ENCODE data around the gene ZBTB49.

The ZBTB49 gene

GRCh38 chr4:4289597-4289940 is 482 bp upstream of the ZBTB49 start:
- peak overlapping the region; percentile 92 for H3K4me3 ChIP-seq (ENCODE audit: low read length, poor library complexity, severe bottlenecking)
- H4K20me1 ChIP-seq (ENCODE audit: insufficient read depth, low read length, poor library complexity, severe bottlenecking) = peaks cover 14% of the 10 kb centered on the region
- peaks cover 58% of the 10 kb centered on the region for H3K4me1 ChIP-seq (ENCODE audit: insufficient read depth, low read length, poor library complexity, severe bottlenecking)
- peak overlapping the region; percentile 86 for H3K9ac ChIP-seq (ENCODE audit: low read depth, low read length, poor library complexity, severe bottlenecking)
- no peaks in the 10 kb centered on the region for H3K9me2 ChIP-seq (replicated peaks; ENCODE audit: low read depth, low read length)
- peak overlapping the region; percentile 80 for H2AFZ ChIP-seq (ENCODE audit: low read length)
- H3K36me3 ChIP-seq (ENCODE audit: insufficient read depth, low read length) = no peaks in the 10 kb centered on the region
- H3F3A ChIP-seq (ENCODE audit: low read depth) = no peaks in the 10 kb centered on the region
- no peaks in the 10 kb centered on the region for H3K9me3 ChIP-seq (ENCODE audit: insufficient read depth, low read depth, low read length)
- TF ChIP-seq EZH2phosphoT487 (IDR thresholded peaks at IDR 0.05; ENCODE audit: borderline replicate concordance) = no peak
- TF ChIP-seq, protein P1, sequence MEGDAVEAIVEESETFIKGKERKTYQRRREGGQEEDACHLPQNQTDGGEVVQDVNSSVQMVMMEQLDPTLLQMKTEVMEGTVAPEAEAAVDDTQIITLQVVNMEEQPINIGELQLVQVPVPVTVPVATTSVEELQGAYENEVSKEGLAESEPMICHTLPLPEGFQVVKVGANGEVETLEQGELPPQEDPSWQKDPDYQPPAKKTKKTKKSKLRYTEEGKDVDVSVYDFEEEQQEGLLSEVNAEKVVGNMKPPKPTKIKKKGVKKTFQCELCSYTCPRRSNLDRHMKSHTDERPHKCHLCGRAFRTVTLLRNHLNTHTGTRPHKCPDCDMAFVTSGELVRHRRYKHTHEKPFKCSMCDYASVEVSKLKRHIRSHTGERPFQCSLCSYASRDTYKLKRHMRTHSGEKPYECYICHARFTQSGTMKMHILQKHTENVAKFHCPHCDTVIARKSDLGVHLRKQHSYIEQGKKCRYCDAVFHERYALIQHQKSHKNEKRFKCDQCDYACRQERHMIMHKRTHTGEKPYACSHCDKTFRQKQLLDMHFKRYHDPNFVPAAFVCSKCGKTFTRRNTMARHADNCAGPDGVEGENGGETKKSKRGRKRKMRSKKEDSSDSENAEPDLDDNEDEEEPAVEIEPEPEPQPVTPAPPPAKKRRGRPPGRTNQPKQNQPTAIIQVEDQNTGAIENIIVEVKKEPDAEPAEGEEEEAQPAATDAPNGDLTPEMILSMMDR (conservative IDR thresholded peaks at IDR 0.05; ENCODE audit: low read length) = no peak
- H3K27me3 ChIP-seq (ENCODE audit: insufficient read depth, low read length, poor library complexity, severe bottlenecking) = no peaks in the 10 kb centered on the region
- H3K4me2 ChIP-seq (ENCODE audit: low read depth, low read length, poor library complexity, severe bottlenecking) = peak overlapping the region; percentile 87
- peaks cover 85% of the 10 kb centered on the region for H3K79me2 ChIP-seq (ENCODE audit: insufficient read depth, low read length)

DNA sequence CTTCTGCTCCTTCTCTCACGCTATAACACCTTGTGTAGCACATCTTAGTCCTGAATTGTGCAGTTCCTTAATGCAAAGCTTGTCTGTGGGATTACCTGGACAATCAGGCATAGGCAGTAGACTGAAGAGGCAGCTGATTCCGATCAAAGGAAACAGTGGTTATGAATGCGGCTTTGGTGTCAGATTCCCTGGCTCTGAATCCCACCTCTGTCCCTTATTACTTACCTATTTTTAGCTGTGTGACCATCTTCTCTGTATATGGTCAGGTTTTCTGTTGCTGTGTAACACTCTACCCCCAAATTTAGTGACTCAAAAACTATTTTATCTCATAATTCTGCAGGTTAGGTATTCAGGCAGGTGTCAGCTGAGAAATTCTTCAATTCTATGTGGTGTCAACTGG is 3.2 kb downstream of the ZBTB49 start:
- H3K9me3 ChIP-seq (ENCODE audit: insufficient read depth, low read depth, low read length) = no peaks in the 10 kb centered on the region
- H3K36me3 ChIP-seq (ENCODE audit: insufficient read depth, low read length) = no peaks in the 10 kb centered on the region
- H3K27me3 ChIP-seq (ENCODE audit: insufficient read depth, low read length, poor library complexity, severe bottlenecking) = no peaks in the 10 kb centered on the region
- peaks cover 26% of the 10 kb centered on the region for H3K4me1 ChIP-seq (ENCODE audit: insufficient read depth, low read length, poor library complexity, severe bottlenecking)
- no peak overlapping the region for H2AFZ ChIP-seq (ENCODE audit: low read length)
- H3K79me2 ChIP-seq (ENCODE audit: insufficient read depth, low read length) = peaks cover 51% of the 10 kb centered on the region
- peaks cover 11% of the 10 kb centered on the region for H4K20me1 ChIP-seq (ENCODE audit: insufficient read depth, low read length, poor library complexity, severe bottlenecking)
- H3K9ac ChIP-seq (ENCODE audit: low read depth, low read length, poor library complexity, severe bottlenecking) = no peak overlapping the region
- TF ChIP-seq, protein P1 (conservative IDR thresholded peaks at IDR 0.05; ENCODE audit: low read length) = no peak
- TF ChIP-seq EZH2phosphoT487 (IDR thresholded peaks at IDR 0.05; ENCODE audit: borderline replicate concordance) = no peak
- H3F3A ChIP-seq (ENCODE audit: low read depth) = no peaks in the 10 kb centered on the region
- H3K4me3 ChIP-seq (ENCODE audit: low read length, poor library complexity, severe bottlenecking) = no peak overlapping the region
- H3K9me2 ChIP-seq (replicated peaks; ENCODE audit: low read depth, low read length) = no peaks in the 10 kb centered on the region
- no peak overlapping the region for H3K4me2 ChIP-seq (ENCODE audit: low read depth, low read length, poor library complexity, severe bottlenecking)

GRCh38 chr4:4296283-4296846 is 6.3 kb downstream of the ZBTB49 start:
- Histone ChIP-seq H3F3A (ENCODE audit: low read depth) (no peaks in the 10 kb centered on the region), H3K4me3 (ENCODE audit: low read length, poor library complexity, severe bottlenecking) (no peak overlapping the region), H3K4me1 (ENCODE audit: insufficient read depth, low read length, poor library complexity, severe bottlenecking) (peaks cover 10% of the 10 kb centered on the region), H3K9me3 (ENCODE audit: insufficient read depth, low read depth, low read length) (no peaks in the 10 kb centered on the region), H3K79me2 (ENCODE audit: insufficient read depth, low read length) (peaks cover 25% of the 10 kb centered on the region), H3K9ac (ENCODE audit: low read depth, low read length, poor library complexity, severe bottlenecking) (no peak overlapping the region), H3K36me3 (ENCODE audit: insufficient read depth, low read length) (no peaks in the 10 kb centered on the region), H3K9me2 (replicated peaks; ENCODE audit: low read depth, low read length) (no peaks in the 10 kb centered on the region), H4K20me1 (ENCODE audit: insufficient read depth, low read length, poor library complexity, severe bottlenecking) (peaks cover 3% of the 10 kb centered on the region), H2AFZ (ENCODE audit: low read length) (no peak overlapping the region), H3K4me2 (ENCODE audit: low read depth, low read length, poor library complexity, severe bottlenecking) (no peak overlapping the region), H3K27me3 (ENCODE audit: insufficient read depth, low read length, poor library complexity, severe bottlenecking) (no peaks in the 10 kb centered on the region)
- TF ChIP-seq, protein P1 (conservative IDR thresholded peaks at IDR 0.05; ENCODE audit: low read length) = no peak
- TF ChIP-seq EZH2phosphoT487 (IDR thresholded peaks at IDR 0.05; ENCODE audit: borderline replicate concordance) = no peak
